Activated T-helper 1 cell treated with anti-CD3 and anti-CD28 coated beads, Interleukin-12 subunit alpha, Interleukin-12 subunit beta, Interleukin-2, Interleukin-4 antibody, amounts not matched to agents 30 ng/mL and 10 ng/mL and 1 ng/mL, durations not matched to agents 14 hours and 24 hours and 36 hours (primary cell): ENCODE measurements around the gene NFIA. TPM values are rescaled to one million over a fixed set of nuclear protein-coding genes. Genes with fewer than 3 reads are reported as not detected.
"Not testable (repeated sequence)": the region's sequence is repeated elsewhere in the genome, so short reads cannot be mapped to it uniquely, and the experiment has no call there.

Source experiments
- DNase-seq: peaks from one replicate; pipeline ENCODE4 v3.0.0; 2021; ENCODE audit warnings: low spot score
- H3K27ac Mint-ChIP-seq: one replicate; pipeline ENCODE4 v1.8.0; 2021; ENCODE audit warnings: mild to moderate bottlenecking, mixed read lengths
- H3K27me3 Mint-ChIP-seq: one replicate; pipeline ENCODE4 v1.8.0; 2022; ENCODE audit warnings: mild to moderate bottlenecking, moderate library complexity, mixed read lengths; ENCODE audit not compliant: insufficient read depth
- H3K36me3 Mint-ChIP-seq: one replicate; pipeline ENCODE4 v1.8.0; 2021; ENCODE audit warnings: low read depth, mixed read lengths
- H3K4me1 Mint-ChIP-seq: one replicate; pipeline ENCODE4 v1.8.0; 2021; ENCODE audit warnings: low read depth, mixed read lengths
- H3K4me3 Mint-ChIP-seq: one replicate; pipeline ENCODE4 v1.8.0; 2021; ENCODE audit warnings: mild to moderate bottlenecking, moderate library complexity, mixed read lengths
- H3K9me3 Mint-ChIP-seq: one replicate; pipeline ENCODE4 v1.8.0; 2021; ENCODE audit warnings: mixed read lengths
- intact Hi-C: fragments of 100-400 bp; cut with micrococcal nuclease; formaldehyde crosslinking; loops from one replicate; pipeline ENCODE4 v1.15.1; 2024
- total RNA-seq: library from RNA; stranded (reverse); gene quantifications from 2 replicates; pipeline ENCODE4 v1.2.3, GENCODE V29; 2022

Gene NFIA
- total RNA-seq, 1 donor from 2014 or later: 0.41 TPM

- intact Hi-C loops: loop anchor here (10.0 kb wide), 1 partner anchor 171 kb away; no protein-coding TSS in a partner anchor
- no peaks in the 10 kb centered on the region for H3K36me3 Mint-ChIP-seq
Observed at GRCh38 chr1:61455400-61455799, 373.0 kb downstream of the NFIA start.

GRCh38 chr1:61457526-61458040 lies 375.2 kb downstream of the NFIA start:
- no peak overlapping the region for H3K27ac Mint-ChIP-seq
- no peak overlapping the region for H3K4me3 Mint-ChIP-seq
- H3K36me3 Mint-ChIP-seq: no peaks in the 10 kb centered on the region
- no peak for DNase-seq
- H3K9me3 Mint-ChIP-seq: no peaks in the 10 kb centered on the region
- intact Hi-C loops: loop anchor here (10.0 kb wide), 1 partner anchor 173 kb away; no protein-coding TSS in a partner anchor
- H3K27me3 Mint-ChIP-seq: peaks cover 7% of the 10 kb centered on the region
- H3K4me1 Mint-ChIP-seq: peaks cover 8% of the 10 kb centered on the region

More at GRCh38 chr1:61455400-61455799, 373.0 kb downstream of the NFIA start:
- H3K27ac Mint-ChIP-seq: no peak overlapping the region
- peaks cover 13% of the 10 kb centered on the region for H3K27me3 Mint-ChIP-seq
- no peak overlapping the region for H3K4me3 Mint-ChIP-seq
- DNase-seq: no peak
- peaks cover 8% of the 10 kb centered on the region for H3K4me1 Mint-ChIP-seq
- H3K9me3 Mint-ChIP-seq: no peaks in the 10 kb centered on the region

GRCh38 chr1:61459345-61459744 lies 377.0 kb downstream of the NFIA start:
- Mint-ChIP-seq H3K36me3 (no peaks in the 10 kb centered on the region), H3K27ac (no peak overlapping the region), H3K27me3 (peaks cover 11% of the 10 kb centered on the region), H3K4me3 (no peak overlapping the region), H3K4me1 (no peaks in the 10 kb centered on the region), H3K9me3 (no peaks in the 10 kb centered on the region)
- intact Hi-C loops: loop anchor here (10.0 kb wide), 1 partner anchor 175 kb away; no protein-coding TSS in a partner anchor
- DNase-seq: no peak

GRCh38 chr1:61460191-61460590 lies 377.8 kb downstream of the NFIA start:
- intact Hi-C loops: no loop called here
- no peaks in the 10 kb centered on the region for H3K36me3 Mint-ChIP-seq
- no peak overlapping the region for H3K27ac Mint-ChIP-seq
- no peak overlapping the region for H3K4me3 Mint-ChIP-seq
- DNase-seq: no peak
- no peaks in the 10 kb centered on the region for H3K9me3 Mint-ChIP-seq
- peaks cover 11% of the 10 kb centered on the region for H3K27me3 Mint-ChIP-seq
- no peaks in the 10 kb centered on the region for H3K4me1 Mint-ChIP-seq

GRCh38 chr1:61461406-61462384 lies 379.3 kb downstream of the NFIA start:
- H3K36me3 Mint-ChIP-seq: no peaks in the 10 kb centered on the region
- intact Hi-C loops: no loop called here
- no peaks in the 10 kb centered on the region for H3K9me3 Mint-ChIP-seq

GRCh38 chr1:61462628-61463027 lies 380.3 kb downstream of the NFIA start:
- intact Hi-C loops: no loop called here
- no peaks in the 10 kb centered on the region for H3K36me3 Mint-ChIP-seq
- DNase-seq: no peak

More at GRCh38 chr1:61461406-61462384, 379.3 kb downstream of the NFIA start:
- Mint-ChIP-seq H3K27me3 (peaks cover 11% of the 10 kb centered on the region), H3K4me3 (no peak overlapping the region), H3K4me1 (no peaks in the 10 kb centered on the region), H3K27ac (no peak overlapping the region)
- DNase-seq: no peak

GRCh38 chr1:61463220-61463619 lies 380.9 kb downstream of the NFIA start:
- intact Hi-C loops: no loop called here
- DNase-seq: no peak
- Mint-ChIP-seq H3K27ac (no peak overlapping the region), H3K4me3 (no peak overlapping the region), H3K36me3 (no peaks in the 10 kb centered on the region), H3K27me3 (peaks cover 11% of the 10 kb centered on the region), H3K4me1 (no peaks in the 10 kb centered on the region), H3K9me3 (no peaks in the 10 kb centered on the region)

More at GRCh38 chr1:61462628-61463027, 380.3 kb downstream of the NFIA start:
- Mint-ChIP-seq H3K27me3 (peaks cover 11% of the 10 kb centered on the region), H3K4me1 (no peaks in the 10 kb centered on the region), H3K27ac (no peak overlapping the region), H3K4me3 (no peak overlapping the region), H3K9me3 (no peaks in the 10 kb centered on the region)

GRCh38 chr1:61467836-61468235 lies 385.5 kb downstream of the NFIA start:
- H3K4me1 Mint-ChIP-seq, H3K27me3 Mint-ChIP-seq, DNase-seq, H3K9me3 Mint-ChIP-seq, H3K36me3 Mint-ChIP-seq, H3K27ac Mint-ChIP-seq, H3K4me3 Mint-ChIP-seq, intact Hi-C loops: not testable (repeated sequence)

GRCh38 chr1:61469365-61469764 lies 387.0 kb downstream of the NFIA start:
- no peaks in the 10 kb centered on the region for H3K4me1 Mint-ChIP-seq

GRCh38 chr1:61472876-61473275 lies 390.5 kb downstream of the NFIA start:
- Mint-ChIP-seq H3K9me3 (no peaks in the 10 kb centered on the region), H3K27ac (no peak overlapping the region), H3K36me3 (no peaks in the 10 kb centered on the region), H3K4me1 (no peaks in the 10 kb centered on the region), H3K27me3 (peaks cover 5% of the 10 kb centered on the region), H3K4me3 (no peak overlapping the region)
- intact Hi-C loops: no loop called here
- DNase-seq: no peak

More at GRCh38 chr1:61469365-61469764, 387.0 kb downstream of the NFIA start:
- Mint-ChIP-seq H3K27ac (no peak overlapping the region), H3K9me3 (no peaks in the 10 kb centered on the region), H3K36me3 (no peaks in the 10 kb centered on the region), H3K27me3 (peaks cover 4% of the 10 kb centered on the region), H3K4me3 (no peak overlapping the region)
- intact Hi-C loops: no loop called here
- no peak for DNase-seq

- Mint-ChIP-seq H3K4me3 (no peak overlapping the region), H3K4me1 (no peaks in the 10 kb centered on the region), H3K27me3 (peaks cover 13% of the 10 kb centered on the region)
Observed at GRCh38 chr1:61474269-61474817, 392.0 kb downstream of the NFIA start.

GRCh38 chr1:61474963-61475362 lies 392.6 kb downstream of the NFIA start:
- DNase-seq: no peak
- Mint-ChIP-seq H3K4me3 (no peak overlapping the region), H3K27ac (no peak overlapping the region), H3K4me1 (no peaks in the 10 kb centered on the region), H3K9me3 (no peaks in the 10 kb centered on the region), H3K27me3 (peaks cover 19% of the 10 kb centered on the region), H3K36me3 (no peaks in the 10 kb centered on the region)
- intact Hi-C loops: no loop called here

More at GRCh38 chr1:61474269-61474817, 392.0 kb downstream of the NFIA start:
- Mint-ChIP-seq H3K27ac (no peak overlapping the region), H3K36me3 (no peaks in the 10 kb centered on the region), H3K9me3 (no peaks in the 10 kb centered on the region)
- intact Hi-C loops: no loop called here
- DNase-seq: no peak

GRCh38 chr1:61477301-61477700 lies 394.9 kb downstream of the NFIA start:
- no peak for DNase-seq
- H3K36me3 Mint-ChIP-seq: no peaks in the 10 kb centered on the region
- no peak overlapping the region for H3K27ac Mint-ChIP-seq
- H3K4me3 Mint-ChIP-seq: no peak overlapping the region
- no peaks in the 10 kb centered on the region for H3K4me1 Mint-ChIP-seq
- no peaks in the 10 kb centered on the region for H3K9me3 Mint-ChIP-seq
- H3K27me3 Mint-ChIP-seq: peaks cover 26% of the 10 kb centered on the region
- intact Hi-C loops: no loop called here
